Heart left ventricle (tissue), 16 donors: ENCODE results near the gene RUNX1. TPM values are rescaled to one million over a fixed set of nuclear protein-coding genes. Genes with fewer than 3 reads are reported as not detected.

Source experiments
- ATAC-seq, 4 donors: fragments of 200-7000 bp; cut with Tn5 transposase; one replicate each; pipeline ENCODE4 v1.9.1; 2020 to 2022; ENCODE audit warnings: moderate library complexity in 4 of 4, mild to moderate bottlenecking in 3 of 4, moderate number of reproducible peaks in 1 of 4
- DNase-seq, 5 donors: peaks; one replicate each; pipeline ENCODE4 v3.0.0-alpha.2; 2020
- H3K27ac ChIP-seq, 12 donors: fragments of 200-600 bp; sonication (generic) in 4 of 12; one replicate each; pipeline versions ENCODE4 v1.5.0 to v1.8.0; 2016 to 2022; ENCODE audit warnings: mild to moderate bottlenecking in 2 of 12
- H3K27me3 ChIP-seq, 9 donors: fragments of 200-600 bp; sonication (generic) in 2 of 9; one replicate each; pipeline versions ENCODE4 v1.5.1 to v1.8.0; 2016 to 2022; ENCODE audit warnings: mild to moderate bottlenecking in 3 of 9
- H3K36me3 ChIP-seq, 9 donors: fragments of 200-600 bp; sonication (generic) in 2 of 9; one replicate each; pipeline versions ENCODE4 v1.5.0 to v1.8.0; 2018 to 2022; ENCODE audit warnings: mild to moderate bottlenecking in 2 of 9
- H3K4me1 ChIP-seq, 12 donors: fragments of 200-600 bp; sonication (generic) in 4 of 12; one replicate each; pipeline versions ENCODE4 v1.5.0 to v1.8.0; 2016 to 2022; ENCODE audit warnings: mild to moderate bottlenecking in 3 of 12
- H3K4me3 ChIP-seq, 12 donors: fragments of 200-600 bp; sonication (generic) in 4 of 12; one replicate each; pipeline versions ENCODE4 v1.5.0 to v1.8.0; 2017 to 2022; ENCODE audit warnings: mild to moderate bottlenecking in 9 of 12, moderate library complexity in 4 of 12
- H3K9me3 ChIP-seq, 12 donors: fragments of 200-600 bp; sonication (generic) in 4 of 12; one replicate each; pipeline versions ENCODE4 v1.5.0 to v1.8.0; 2016 to 2022; ENCODE audit warnings: mild to moderate bottlenecking in 1 of 12
- POLR2A ChIP-seq, 2 donors: fragments of 450-650 bp; IDR thresholded peaks; one replicate each; pipeline ENCODE4 v1.6.1; 2017; ENCODE audit warnings: antibody characterized with exemption in 2 of 2, mild to moderate bottlenecking in 2 of 2, moderate library complexity in 2 of 2
- WGBS, 4 donors: extraction: QIAGEN DNeasy Blood & Tissue Kit in 2 of 4; methylation state at CpG; one replicate each; pipeline versions ENCODE4 v1.1.5 to v1.1.7; 2013 to 2018; 5-methylcytosine and 5-hydroxymethylcytosine counted together
- intact Hi-C, 10 donors: fragments of 100-400 bp; cut with DNase I; formaldehyde crosslinking; loops; one replicate each; pipeline versions ENCODE4 v1.11.1 to v1.14.2; 2022
- polyA plus RNA-seq, 2 donors: library from polyadenylated mRNA; stranded (reverse); fragments of 200-250 nt; gene quantifications; one replicate each; pipeline ENCODE4 v1.2.3, GENCODE V29; 2013
- total RNA-seq, 9 donors: library from RNA; depleted of rRNA in 2 of 9; stranded (reverse); fragments of >200 nt in 2 of 9; fragmentation: NEBNext Ultra II Directional in 3 of 9; extraction: Animal tissue kit (Norgen Biotek cat#: 25700) in 3 of 9; gene quantifications; one replicate each; pipeline versions ENCODE4 v1.1.0 to v1.2.4, GENCODE V29; 2016 to 2023
- TF ChIP-seq, protein P1 (sequence below), 12 donors: fragments of 200-600 bp; sonication (generic) in 4 of 12; IDR thresholded peaks; one replicate each; pipeline versions ENCODE4 v1.5.0 to v1.8.0; 2018 to 2022; ENCODE audit warnings: antibody characterized with exemption in 12 of 12, mild to moderate bottlenecking in 5 of 12
- donor health status: ischemic (EF 13 %, LVEDD 7.1; RV severe dilation, severe dysfunction).
- donor health status: healthy with polysubstance abuse.
- donor health status: DM: no; HTN: yes; CAD: no.
- donor health status: DM: no; HTN: no; CAD: no.
- donor health status: ischemic (EF 25% LVEDD 6.9; RV normal size, moderate dysfunction).
- donor health status: ischemic (EF 25% LVEDD 5.7; RV mildly dilated, moderate dysfunction).
- donor health status: healthy.
- donor health status: DM: yes; HTN: yes; CAD: no.
- donor health status: ischemic (EF 35%, LVEDD 5.7; RV mildly dilated, moderate dysfunction).
- donor health status: nonischemic (EF 11% LVEDD 7.7; RV severe dilation, severe dysfunction).
- donor health status: DM: yes; HTN: yes; CAD: no.
- donor health status: PGD.
- donor health status: ischemic (EF 29% LVEDD 5.4; RV normal size, mild dysfunction).
- donor health status: nonischemic (EF 23%, LVEDD 6.1; RV moderate dilation, normal function).

RUNX1 gene
- total and polyA plus RNA-seq, 11 donors, result 0.61 to 54.5 (median 4.1) TPM

DNA sequence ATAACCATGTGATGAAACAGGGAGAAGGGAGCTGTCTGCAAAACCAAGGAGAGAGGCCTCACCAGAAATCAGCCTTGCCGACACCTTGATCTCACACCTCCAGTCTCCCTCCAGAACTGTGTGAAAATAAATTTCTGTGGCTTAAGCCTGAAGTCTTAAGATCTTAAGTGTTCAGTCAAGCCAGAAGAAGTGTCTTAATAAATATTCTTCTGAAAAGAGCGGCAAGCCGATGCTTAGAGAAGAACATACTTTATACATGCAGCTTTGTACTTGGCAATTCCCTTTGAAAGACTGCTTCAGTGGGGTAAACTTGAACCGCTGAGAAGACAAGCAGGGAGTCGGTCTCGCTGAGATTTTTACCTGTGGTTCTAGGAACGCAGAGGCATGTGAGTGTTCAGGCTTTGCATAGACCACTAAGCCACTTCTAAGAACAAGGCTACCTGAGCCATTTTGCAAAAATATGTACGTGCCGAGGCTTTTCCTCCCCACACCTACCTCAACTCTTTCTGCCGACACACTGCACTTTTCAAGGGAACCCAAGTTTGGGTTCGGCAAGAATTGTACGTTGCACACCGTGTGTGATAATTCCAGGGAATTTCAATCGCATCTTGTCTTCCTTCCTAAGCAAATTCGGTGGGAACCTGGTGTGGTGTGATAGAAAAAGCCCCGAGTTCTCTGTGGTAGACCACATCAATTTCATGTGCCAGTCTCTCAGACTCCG lies 3.4 kb downstream of the RUNX1 start:
- H3K36me3 ChIP-seq, result no peaks in the 10 kb centered on the region
- TF ChIP-seq POLR2A (IDR thresholded peaks at IDR 0.05), result no peak
- TF ChIP-seq, protein P1, sequence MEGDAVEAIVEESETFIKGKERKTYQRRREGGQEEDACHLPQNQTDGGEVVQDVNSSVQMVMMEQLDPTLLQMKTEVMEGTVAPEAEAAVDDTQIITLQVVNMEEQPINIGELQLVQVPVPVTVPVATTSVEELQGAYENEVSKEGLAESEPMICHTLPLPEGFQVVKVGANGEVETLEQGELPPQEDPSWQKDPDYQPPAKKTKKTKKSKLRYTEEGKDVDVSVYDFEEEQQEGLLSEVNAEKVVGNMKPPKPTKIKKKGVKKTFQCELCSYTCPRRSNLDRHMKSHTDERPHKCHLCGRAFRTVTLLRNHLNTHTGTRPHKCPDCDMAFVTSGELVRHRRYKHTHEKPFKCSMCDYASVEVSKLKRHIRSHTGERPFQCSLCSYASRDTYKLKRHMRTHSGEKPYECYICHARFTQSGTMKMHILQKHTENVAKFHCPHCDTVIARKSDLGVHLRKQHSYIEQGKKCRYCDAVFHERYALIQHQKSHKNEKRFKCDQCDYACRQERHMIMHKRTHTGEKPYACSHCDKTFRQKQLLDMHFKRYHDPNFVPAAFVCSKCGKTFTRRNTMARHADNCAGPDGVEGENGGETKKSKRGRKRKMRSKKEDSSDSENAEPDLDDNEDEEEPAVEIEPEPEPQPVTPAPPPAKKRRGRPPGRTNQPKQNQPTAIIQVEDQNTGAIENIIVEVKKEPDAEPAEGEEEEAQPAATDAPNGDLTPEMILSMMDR (IDR thresholded peaks at IDR 0.05), result no peak
- no peaks in the 10 kb centered on the region for H3K9me3 ChIP-seq
- ATAC-seq (no peak), DNase-seq (no peak)
- peaks cover 0 to 85% (median 1%) of the 10 kb centered on the region in 12 donors for H3K4me1 ChIP-seq
- peaks cover 0 to 14% (median 0%) of the 10 kb centered on the region in 9 donors for H3K27me3 ChIP-seq
- peak overlapping the region in 1 of 12 donors; percentile 92 for H3K27ac ChIP-seq
- WGBS, 4 donors, result 82 to 89% (median 87%) methylated on average over 17 of the region's 17 CpGs
- intact Hi-C loops, result loop anchor here in 5 of 10 donors (5.0 to 10.0 kb wide), 5 partner anchors 151 to 899 kb away; no protein-coding TSS in a partner anchor
- peak overlapping the region in 2 of 12 donors; percentile 18 to 68 for H3K4me3 ChIP-seq

DNA sequence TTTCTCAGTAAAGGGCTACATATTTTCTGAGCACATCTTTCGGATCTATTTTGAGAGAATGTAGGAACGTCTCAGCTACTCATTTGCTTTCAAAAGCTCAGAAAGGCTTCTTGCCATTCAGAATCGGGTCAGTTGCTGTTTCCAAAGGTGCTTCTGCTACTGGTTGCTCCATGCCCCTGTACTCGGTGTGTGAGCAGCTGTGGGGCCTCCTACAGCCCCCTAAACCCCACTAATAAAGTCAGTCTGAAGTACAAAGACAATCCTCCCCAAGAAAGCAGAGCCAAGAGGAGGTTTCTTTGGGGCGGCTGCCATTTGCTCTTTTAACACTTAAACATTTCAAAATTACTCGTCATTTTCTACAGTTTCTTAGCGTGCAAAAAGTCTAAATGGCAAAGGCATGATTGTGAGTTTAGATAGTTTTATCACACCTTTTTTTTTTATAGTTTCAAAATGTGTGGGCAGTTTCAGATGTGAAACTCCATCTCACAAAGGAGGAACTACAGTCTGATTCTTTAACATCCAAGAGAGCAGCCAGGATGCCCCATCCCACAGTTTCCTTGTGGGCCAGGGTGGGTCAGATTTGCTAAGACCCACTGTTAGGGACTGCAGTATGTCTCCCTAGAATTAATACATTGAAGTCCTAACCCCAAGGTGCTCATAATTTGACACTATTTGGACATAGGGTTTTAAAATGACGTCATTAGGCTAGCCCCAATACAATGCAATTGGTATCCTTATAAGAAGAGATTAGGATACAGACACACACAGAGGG lies 4.1 kb downstream of the RUNX1 start:
- TF ChIP-seq, protein P1 (IDR thresholded peaks at IDR 0.05), result no peak
- no peak for TF ChIP-seq POLR2A (IDR thresholded peaks at IDR 0.05)
- H3K4me1 ChIP-seq, result peaks cover 0 to 85% (median 1%) of the 10 kb centered on the region in 12 donors
- H3K27me3 ChIP-seq, result peaks cover 0 to 14% (median 0%) of the 10 kb centered on the region in 9 donors
- WGBS, 4 donors, result 81 to 92% (median 83%) methylated on average over 8 of the region's 8 CpGs
- H3K27ac ChIP-seq, result peak overlapping the region in 1 of 12 donors; percentile 92
- intact Hi-C loops, result loop anchor here in 5 of 10 donors (5.0 to 10.0 kb wide), 5 partner anchors 150 to 900 kb away; no protein-coding TSS in a partner anchor
- ATAC-seq (no peak), DNase-seq (no peak)
- H3K9me3 ChIP-seq, result no peaks in the 10 kb centered on the region
- peak overlapping the region in 1 of 12 donors; percentile 68 for H3K4me3 ChIP-seq
- H3K36me3 ChIP-seq, result no peaks in the 10 kb centered on the region

DNA sequence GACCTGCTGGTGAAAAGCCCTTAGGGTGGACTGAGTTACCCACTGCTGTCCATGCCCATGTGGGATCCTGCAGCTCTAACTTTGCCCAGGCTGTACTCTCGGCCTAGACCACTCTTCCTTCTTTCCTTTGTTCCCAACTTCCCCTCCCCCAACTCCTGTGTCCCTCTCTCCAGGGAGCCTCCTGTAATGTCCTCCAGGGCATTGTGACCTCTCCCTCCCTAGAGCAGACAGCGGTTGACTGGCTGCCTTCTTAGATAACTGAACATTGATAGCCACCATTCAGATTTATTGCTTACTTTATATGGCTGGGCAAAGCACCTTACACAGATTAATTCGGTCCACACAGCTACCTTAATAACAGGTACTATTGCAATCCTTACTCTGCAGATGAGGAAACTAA lies 5.0 kb downstream of the RUNX1 start:
- Histone ChIP-seq H3K4me1 (peaks cover 0 to 84% (median 1%) of the 10 kb centered on the region in 12 donors), H3K4me3 (no peak overlapping the region), H3K27me3 (peaks cover 0 to 14% (median 0%) of the 10 kb centered on the region in 9 donors), H3K27ac (peak overlapping the region in 1 of 12 donors; percentile 92), H3K9me3 (no peaks in the 10 kb centered on the region), H3K36me3 (no peaks in the 10 kb centered on the region)
- 79 to 84% (median 83%) methylated on average over 3 of the region's 3 CpGs for WGBS, 4 donors
- ATAC-seq (no peak), DNase-seq (no peak)
- intact Hi-C loops, result loop anchor here in 3 of 10 donors (10.0 kb wide), 3 partner anchors 149 to 901 kb away; no protein-coding TSS in a partner anchor
- TF ChIP-seq, protein P1 (IDR thresholded peaks at IDR 0.05), result no peak

DNA sequence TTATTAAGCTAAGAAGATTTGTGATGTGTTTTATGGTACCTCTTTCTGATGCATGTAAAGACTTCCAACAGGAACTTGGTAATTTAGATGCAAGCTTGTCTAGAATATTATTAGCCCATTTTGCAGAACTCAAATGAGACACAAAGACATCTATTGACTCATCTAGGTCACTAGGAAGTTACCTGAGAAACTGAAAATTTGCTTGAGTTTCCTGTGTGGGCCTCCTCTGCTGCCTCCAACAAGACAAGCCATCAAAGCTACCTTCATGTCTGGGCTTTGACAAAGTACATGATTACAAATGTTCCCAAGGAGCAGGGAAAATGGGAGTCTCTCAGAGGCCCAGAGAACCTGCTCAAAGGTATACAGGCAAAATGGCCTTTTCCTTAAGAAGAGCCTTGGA lies 5.6 kb downstream of the RUNX1 start:
- no peaks in the 10 kb centered on the region for H3K9me3 ChIP-seq
- DNase-seq (no peak), ATAC-seq (no peak)
- H3K4me1 ChIP-seq, result peaks cover 0 to 89% (median 1%) of the 10 kb centered on the region in 12 donors
- no peaks in the 10 kb centered on the region for H3K36me3 ChIP-seq
- intact Hi-C loops, result loop anchor here in 3 of 10 donors (10.0 kb wide), 3 partner anchors 149 to 901 kb away; no protein-coding TSS in a partner anchor
- TF ChIP-seq, protein P1 (IDR thresholded peaks at IDR 0.05), result no peak
- no peak for TF ChIP-seq POLR2A (IDR thresholded peaks at IDR 0.05)
- H3K27ac ChIP-seq, result peak overlapping the region in 1 of 12 donors; percentile 92
- no peak overlapping the region for H3K4me3 ChIP-seq
- peaks cover 0 to 14% (median 0%) of the 10 kb centered on the region in 9 donors for H3K27me3 ChIP-seq
